CD4-positive, alpha-beta T cell treated with Interleukin-15 for 1 hour (primary cell): ENCODE results near the gene DMKN.

Experiments used
- DNase-seq: peaks from one replicate; pipeline ENCODE4 v3.0.0-alpha.2; 2020

The DMKN gene

DNA sequence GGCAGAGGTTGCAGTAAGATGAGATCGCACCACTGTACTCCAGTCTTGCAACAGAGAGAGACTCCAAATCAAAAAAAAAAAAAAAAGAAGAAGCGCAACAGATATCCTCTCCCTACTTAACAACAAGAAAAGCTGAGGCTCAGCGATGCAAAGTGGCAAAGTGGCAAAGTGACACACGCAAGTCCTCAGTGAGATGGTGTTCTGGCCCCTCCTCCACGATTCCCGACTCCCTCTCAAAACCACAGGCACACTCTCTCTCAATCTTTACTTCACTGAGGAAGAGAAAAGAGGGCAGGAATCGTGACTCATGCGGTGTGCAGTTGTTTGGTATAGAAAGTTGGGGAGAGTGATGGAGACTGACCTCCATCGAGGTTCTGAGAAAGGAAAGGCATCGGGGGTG lies 52.8 kb downstream of the DMKN start:
- peak; percentile 55 for DNase-seq

GRCh38 chr19:35459414-35460082 lies 53.9 kb downstream of the DMKN start:
- DNase-seq = no peak

DNA sequence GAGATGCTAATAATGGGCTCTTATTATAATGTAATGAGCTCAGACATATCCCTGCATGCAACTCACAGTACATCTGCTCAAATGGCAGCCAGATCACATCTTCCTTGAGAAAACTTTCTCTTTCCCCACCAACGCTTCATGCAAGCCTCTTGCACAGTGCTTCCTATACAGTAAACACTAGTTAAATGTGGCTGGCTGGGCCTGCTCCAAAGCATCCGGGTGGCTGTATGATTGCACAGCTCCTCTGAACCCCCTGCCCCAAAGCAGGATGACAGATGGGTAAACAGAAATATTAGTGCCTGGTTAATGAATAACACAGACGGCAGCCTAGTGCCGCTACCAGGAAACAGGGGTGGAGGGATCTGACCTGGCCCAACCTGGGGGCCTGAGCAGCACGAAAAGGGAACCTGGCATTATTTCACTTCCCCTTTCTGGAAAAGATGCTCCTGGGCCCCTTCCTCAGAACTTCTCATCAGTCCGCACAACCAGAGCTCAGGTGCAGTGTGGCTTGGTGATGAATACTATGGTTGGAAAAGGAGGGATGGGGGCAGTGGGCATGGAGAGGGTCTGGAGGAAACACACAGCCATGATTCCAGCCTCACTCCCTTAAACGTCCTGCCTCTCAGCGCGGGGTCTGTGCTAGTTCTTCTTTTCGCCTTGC lies 54.6 kb downstream of the DMKN start:
- DNase-seq = peak; percentile 51

DNA sequence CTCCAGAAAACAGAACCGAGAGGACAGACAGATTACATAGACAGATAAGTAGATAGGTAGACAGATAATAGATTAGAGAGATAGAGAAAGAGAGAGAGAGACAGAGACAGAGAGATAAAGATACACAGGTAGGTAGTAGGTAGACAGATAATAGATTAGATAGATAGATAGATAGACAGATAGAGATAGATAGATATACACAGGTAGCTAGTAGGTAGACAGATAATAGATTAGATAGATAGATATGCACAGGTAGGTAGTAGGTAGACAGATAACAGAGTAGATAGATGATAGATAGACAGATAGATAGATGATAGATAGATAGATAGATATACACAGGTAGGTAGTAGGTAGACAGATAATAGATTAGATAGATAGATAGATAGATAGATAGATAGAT lies 55.3 kb downstream of the DMKN start:
- no peak for DNase-seq

- DNase-seq = no peak
These were observed 56.3 kb downstream of the DMKN start for GRCh38 chr19:35457173-35457572.

GRCh38 chr19:35455616-35456201 lies 57.7 kb downstream of the DMKN start:
- DNase-seq = no peak

- no peak for DNase-seq
These were observed 58.8 kb downstream of the DMKN start for GRCh38 chr19:35454663-35455062.

GRCh38 chr19:35451338-35452096 lies 61.9 kb downstream of the DMKN start:
- DNase-seq = no peak

DNA sequence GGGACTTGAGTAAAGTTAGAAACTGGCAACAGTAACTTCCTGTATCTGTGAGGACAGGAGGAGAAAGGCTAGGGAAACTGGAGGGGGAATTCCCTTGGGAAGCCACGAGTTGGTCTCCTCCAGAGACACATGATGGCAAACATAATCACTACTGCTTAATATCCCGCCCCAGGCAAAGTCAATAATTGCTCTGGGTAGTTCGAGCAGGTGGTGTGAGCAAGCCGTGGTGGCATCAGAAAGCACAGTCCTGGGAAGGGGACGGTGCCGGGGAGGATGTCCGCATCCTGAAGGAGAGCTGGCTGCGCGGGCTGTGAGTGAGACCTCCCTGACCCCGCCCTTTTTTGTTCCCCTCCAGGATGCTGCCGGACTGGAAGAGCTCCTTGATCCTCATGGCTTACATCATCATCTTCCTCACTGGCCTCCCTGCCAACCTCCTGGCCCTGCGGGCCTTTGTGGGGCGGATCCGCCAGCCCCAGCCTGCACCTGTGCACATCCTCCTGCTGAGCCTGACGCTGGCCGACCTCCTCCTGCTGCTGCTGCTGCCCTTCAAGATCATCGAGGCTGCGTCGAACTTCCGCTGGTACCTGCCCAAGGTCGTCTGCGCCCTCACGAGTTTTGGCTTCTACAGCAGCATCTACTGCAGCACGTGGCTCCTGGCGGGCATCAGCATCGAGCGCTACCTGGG lies 63.9 kb downstream of the DMKN start:
- no peak for DNase-seq

- peak; percentile 66 for DNase-seq
These were observed 65.6 kb downstream of the DMKN start, which contains the start of gene FFAR2 for GRCh38 chr19:35447606-35448469. Gene FFAR2 (plus strand): TSS chr19:35448257. CDS start chr19:35449715, 1,458 bp downstream.
